Neutrophil (primary cell): ENCODE measurements around the gene UROS.

Experiments used
- H3K27ac ChIP-seq: fragments of 200-600 bp; sonication (generic); 2 replicates; pipeline ENCODE4 v1.5.1; 2016; ENCODE audit warnings: mild to moderate bottlenecking, moderate library complexity
- H3K27me3 ChIP-seq: fragments of 200-600 bp; sonication (generic); 2 replicates; pipeline ENCODE4 v1.6.0; 2016; ENCODE audit warnings: mild to moderate bottlenecking
- H3K36me3 ChIP-seq: fragments of 200-600 bp; sonication (generic); 2 replicates; pipeline ENCODE4 v1.5.1; 2017
- H3K4me1 ChIP-seq, 2 experiments: fragments of 200-600 bp in 1 of 2; sonication (generic) in 1 of 2; 1 replicate in 1 of 2; 2 replicates in 1 of 2; pipeline versions ENCODE4 v1.5.1 to v1.6.1; 2013 to 2016; ENCODE audit warnings: low read depth in 1 of 2, low read length in 1 of 2, mild to moderate bottlenecking in 1 of 2, moderate library complexity in 1 of 2; ENCODE audit not compliant: control insufficient read depth in 1 of 2, insufficient read depth in 1 of 2
- H3K4me3 ChIP-seq, 2 experiments: fragments of 200-600 bp in 1 of 2; sonication (generic) in 1 of 2; 1 replicate in 1 of 2; 2 replicates in 1 of 2; pipeline ENCODE4 v1.5.1; 2013 to 2016; ENCODE audit warnings: low read depth in 1 of 2, low read length in 1 of 2, mild to moderate bottlenecking in 1 of 2, moderate library complexity in 1 of 2
- H3K9me3 ChIP-seq: fragments of 200-600 bp; sonication (generic); 2 replicates; pipeline ENCODE4 v1.5.1; 2016
- TF ChIP-seq, protein P1 (sequence below): fragments of 200-600 bp; sonication (generic); IDR thresholded peaks from 2 replicates; pipeline ENCODE4 v1.5.1; 2016; ENCODE audit warnings: antibody characterized with exemption

The UROS gene

DNA sequence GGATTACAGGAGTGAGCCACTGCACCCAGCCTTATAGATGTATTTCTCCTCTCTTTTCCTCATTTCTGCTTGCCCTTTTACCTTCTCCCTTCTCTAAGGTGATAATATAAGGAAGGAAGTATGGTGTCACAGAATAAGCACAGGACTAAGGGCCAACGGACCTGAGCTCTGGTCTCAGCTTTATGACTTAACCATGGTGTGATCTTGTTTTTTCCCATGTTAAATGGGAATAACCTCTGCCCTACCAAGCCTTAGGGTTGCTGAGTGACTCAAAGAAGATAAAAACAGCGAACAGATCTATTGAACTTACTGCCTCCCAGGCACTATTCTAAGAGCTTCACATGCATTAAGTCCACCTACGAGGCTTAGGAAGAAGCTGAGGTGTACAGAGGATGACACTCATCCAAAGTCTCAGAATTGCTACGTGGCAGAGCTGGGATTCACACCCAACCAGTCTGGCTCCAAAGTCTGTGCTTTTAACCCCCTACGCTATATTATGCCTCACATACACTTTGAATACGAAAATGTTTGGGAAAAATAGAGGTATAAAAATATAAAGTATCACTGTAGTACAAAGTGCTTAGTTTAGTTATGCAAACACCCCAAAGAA, 5.6 kb downstream of the UROS start:
- no peaks in the 10 kb centered on the region for H3K27me3 ChIP-seq
- H3K27ac ChIP-seq: no peak overlapping the region
- no peak overlapping the region for H3K4me3 ChIP-seq
- H3K9me3 ChIP-seq: no peaks in the 10 kb centered on the region
- H3K4me1 ChIP-seq: peaks cover 2 to 4% of the 10 kb centered on the region in 2 experiments
- TF ChIP-seq, protein P1, sequence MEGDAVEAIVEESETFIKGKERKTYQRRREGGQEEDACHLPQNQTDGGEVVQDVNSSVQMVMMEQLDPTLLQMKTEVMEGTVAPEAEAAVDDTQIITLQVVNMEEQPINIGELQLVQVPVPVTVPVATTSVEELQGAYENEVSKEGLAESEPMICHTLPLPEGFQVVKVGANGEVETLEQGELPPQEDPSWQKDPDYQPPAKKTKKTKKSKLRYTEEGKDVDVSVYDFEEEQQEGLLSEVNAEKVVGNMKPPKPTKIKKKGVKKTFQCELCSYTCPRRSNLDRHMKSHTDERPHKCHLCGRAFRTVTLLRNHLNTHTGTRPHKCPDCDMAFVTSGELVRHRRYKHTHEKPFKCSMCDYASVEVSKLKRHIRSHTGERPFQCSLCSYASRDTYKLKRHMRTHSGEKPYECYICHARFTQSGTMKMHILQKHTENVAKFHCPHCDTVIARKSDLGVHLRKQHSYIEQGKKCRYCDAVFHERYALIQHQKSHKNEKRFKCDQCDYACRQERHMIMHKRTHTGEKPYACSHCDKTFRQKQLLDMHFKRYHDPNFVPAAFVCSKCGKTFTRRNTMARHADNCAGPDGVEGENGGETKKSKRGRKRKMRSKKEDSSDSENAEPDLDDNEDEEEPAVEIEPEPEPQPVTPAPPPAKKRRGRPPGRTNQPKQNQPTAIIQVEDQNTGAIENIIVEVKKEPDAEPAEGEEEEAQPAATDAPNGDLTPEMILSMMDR: no peak
- H3K36me3 ChIP-seq: peaks cover 20% of the 10 kb centered on the region

DNA sequence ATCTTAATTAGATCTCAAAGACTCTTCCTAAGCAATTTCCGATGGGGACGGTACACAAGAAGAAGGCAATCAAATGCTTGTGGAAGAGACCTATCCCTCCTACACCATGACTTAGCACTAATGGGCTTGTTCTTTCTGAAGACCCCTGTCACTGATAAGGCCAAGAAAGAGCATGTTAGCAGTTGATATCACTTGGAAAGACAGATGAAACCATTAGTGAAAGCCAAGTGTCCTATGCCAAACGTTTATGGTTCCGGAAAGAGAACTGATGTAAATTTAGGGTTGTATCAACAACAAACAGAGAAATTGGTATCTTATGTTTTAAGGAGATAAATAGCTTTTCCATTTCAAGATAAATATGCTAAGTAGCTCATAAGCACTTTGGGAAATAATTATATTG, 6.5 kb downstream of the UROS start:
- Histone ChIP-seq H3K4me3 (no peak overlapping the region), H3K27ac (no peak overlapping the region), H3K4me1 (no peaks in the 10 kb centered on the region), H3K9me3 (no peaks in the 10 kb centered on the region), H3K36me3 (peaks cover 20% of the 10 kb centered on the region), H3K27me3 (no peaks in the 10 kb centered on the region)
- TF ChIP-seq, protein P1: no peak

- Histone ChIP-seq H3K9me3 (no peaks in the 10 kb centered on the region), H3K27me3 (no peaks in the 10 kb centered on the region), H3K27ac (no peak overlapping the region), H3K4me1 (no peaks in the 10 kb centered on the region), H3K36me3 (peaks cover 20% of the 10 kb centered on the region), H3K4me3 (no peak overlapping the region)
- TF ChIP-seq, protein P1: no peak
Measured at GRCh38 chr10:125815764-125816163, 7.3 kb downstream of the UROS start.

DNA sequence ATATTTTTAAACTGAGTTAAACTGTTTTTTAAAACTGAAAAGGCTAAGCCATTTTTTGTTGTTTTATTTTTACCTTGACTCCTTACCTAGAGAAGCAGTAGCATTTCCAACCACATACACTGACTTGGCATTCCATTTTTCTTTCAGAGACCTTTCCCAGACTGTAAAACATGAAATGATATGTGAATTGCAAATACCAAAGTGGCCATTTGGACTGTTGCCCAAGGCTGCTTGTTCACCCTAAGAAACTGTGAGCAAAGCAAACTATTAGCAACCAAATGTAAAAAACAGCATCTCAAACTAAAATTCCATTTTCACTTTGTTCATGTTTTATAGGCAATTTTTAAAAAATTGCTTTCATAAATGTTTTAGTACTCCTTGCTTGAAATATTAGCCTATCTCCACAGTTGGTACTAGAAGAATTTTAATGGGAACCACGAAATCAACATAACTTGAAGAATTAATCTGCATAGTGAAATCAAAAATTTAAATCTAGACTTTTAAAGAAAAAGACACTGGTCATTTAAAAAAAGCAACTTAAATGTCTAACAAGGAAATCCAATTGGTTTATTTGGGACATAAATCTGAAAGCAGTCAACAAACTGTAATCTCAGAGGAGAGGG, 10.8 kb downstream of the UROS start:
- Histone ChIP-seq H3K27me3 (no peaks in the 10 kb centered on the region), H3K36me3 (peaks cover 23% of the 10 kb centered on the region), H3K27ac (no peak overlapping the region), H3K4me3 (no peak overlapping the region), H3K4me1 (no peaks in the 10 kb centered on the region), H3K9me3 (no peaks in the 10 kb centered on the region)
- TF ChIP-seq, protein P1: no peak

DNA sequence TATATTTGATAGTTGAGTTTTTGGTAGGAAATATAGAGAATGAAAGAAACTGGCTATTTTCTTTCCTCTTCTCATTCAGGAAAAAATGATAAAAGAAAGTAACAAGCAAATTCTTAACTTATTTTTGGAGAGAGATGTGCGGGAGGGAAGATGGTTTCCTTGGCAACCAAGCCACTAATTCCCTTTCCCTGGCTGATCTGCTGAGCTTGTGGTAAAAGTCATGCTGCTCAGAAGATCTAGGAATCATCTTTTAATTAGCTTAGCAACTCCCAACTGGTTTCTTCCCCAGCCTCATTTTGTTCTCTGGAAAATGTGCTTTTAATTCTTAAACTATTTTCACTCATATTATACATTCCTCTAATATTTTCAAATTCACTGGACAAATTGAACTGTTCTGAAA, 11.8 kb downstream of the UROS start:
- Histone ChIP-seq H3K4me1 (no peaks in the 10 kb centered on the region), H3K27me3 (no peaks in the 10 kb centered on the region), H3K27ac (no peak overlapping the region), H3K4me3 (no peak overlapping the region), H3K36me3 (peaks cover 30% of the 10 kb centered on the region), H3K9me3 (no peaks in the 10 kb centered on the region)
- TF ChIP-seq, protein P1: no peak
